GM12878 (cell line): ENCODE results near the gene GTF2IRD1.

ENCODE experiments used
- CHD2 ChIP-seq: IDR thresholded peaks from 2 replicates; pipeline ENCODE4 v1.6.1; 2011; ENCODE audit warnings: low read depth, low read length, improper control_type of control experiment, borderline replicate concordance
- CREB1 ChIP-seq: IDR thresholded peaks from 2 replicates; pipeline ENCODE4 v1.6.1; 2012; ENCODE audit warnings: low read depth, mild to moderate bottlenecking, inconsistent platforms
- EGR1 ChIP-seq, 2 experiments: IDR thresholded peaks; 1 replicate in 1 of 2; 2 replicates in 1 of 2; pipeline ENCODE4 v1.6.1; 2011 to 2012; ENCODE audit warnings: low read depth in 2 of 2, low read length in 2 of 2, borderline replicate concordance in 1 of 2, mild to moderate bottlenecking in 1 of 2, moderate library complexity in 1 of 2
- EZH2 ChIP-seq: IDR thresholded peaks from 2 replicates; pipeline ENCODE4 v1.6.1; 2012; ENCODE audit warnings: low read depth, mild to moderate bottlenecking, control low read depth, inconsistent platforms, low read length, borderline replicate concordance; ENCODE audit not compliant: control insufficient read depth
- GABPA ChIP-seq: IDR thresholded peaks from 2 replicates; pipeline ENCODE4 v1.6.1; 2014; ENCODE audit warnings: antibody characterized with exemption, low read depth, mild to moderate bottlenecking, inconsistent platforms
- HCFC1 ChIP-seq: fragments of 150-350 bp; IDR thresholded peaks from 2 replicates; pipeline ENCODE4 v1.6.1; 2014; ENCODE audit warnings: low read length
- POLR2A ChIP-seq: IDR thresholded peaks from 2 replicates; pipeline ENCODE4 v1.6.1; 2011; ENCODE audit warnings: low read depth, mild to moderate bottlenecking, low read length
- SMAD1 ChIP-seq: fragments of 450-650 bp; IDR thresholded peaks from 2 replicates; pipeline ENCODE4 v1.6.1; 2018; ENCODE audit warnings: mild to moderate bottlenecking, low read depth; ENCODE audit not compliant: partially characterized antibody
- SUZ12 ChIP-seq: fragments of 200-600 bp; sonication (generic); IDR thresholded peaks from one replicate; pipeline ENCODE4 v1.6.1; 2018; ENCODE audit warnings: antibody characterized with exemption, mild to moderate bottlenecking; ENCODE audit not compliant: unreplicated experiment
- YBX1 ChIP-seq: fragments of 450-650 bp; IDR thresholded peaks from 2 replicates; pipeline ENCODE4 v1.6.1; 2016; ENCODE audit warnings: antibody characterized with exemption
- TF ChIP-seq, protein P1 (sequence below), 3 experiments: IDR thresholded peaks in 2 of 3; conservative IDR thresholded peaks in 1 of 3; 2 replicates each; pipeline ENCODE4 v1.5.1; 2011; ENCODE audit warnings: low read depth in 3 of 3, low read length in 3 of 3, mild to moderate bottlenecking in 3 of 3, control low read depth in 2 of 3, moderate library complexity in 2 of 3, inconsistent platforms in 1 of 3, mixed read lengths in 1 of 3; ENCODE audit not compliant: control insufficient read depth in 2 of 3, insufficient read depth in 1 of 3; ENCODE audit errors: extremely low read depth in 1 of 3
- TF ChIP-seq, protein P2 (sequence below): IDR thresholded peaks from 2 replicates; pipeline ENCODE4 v1.6.1; 2011; ENCODE audit warnings: borderline replicate concordance, low read depth, mild to moderate bottlenecking, moderate library complexity, mixed read lengths, low read length; ENCODE audit not compliant: insufficient read depth; ENCODE audit errors: extremely low read length

DNA sequence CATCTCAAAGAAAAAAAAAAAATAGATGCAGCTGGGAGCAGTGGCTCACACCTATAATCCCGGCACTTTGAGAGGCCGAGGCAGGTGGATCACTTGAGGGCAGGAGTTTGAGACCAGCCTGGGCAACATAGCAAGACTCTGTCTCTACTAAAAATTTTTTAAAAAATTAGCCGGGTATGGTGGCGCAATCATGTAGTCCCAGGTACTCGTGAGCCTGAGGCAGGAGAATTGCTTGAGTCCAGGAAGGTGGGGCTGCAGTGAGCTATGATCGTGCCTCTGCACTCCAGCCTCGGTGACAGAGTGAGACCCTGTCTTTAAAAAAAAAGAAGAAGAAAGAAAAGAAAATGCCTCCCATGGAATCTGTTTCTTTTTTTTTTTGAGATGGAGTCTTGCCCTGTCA lies 31.9 kb downstream of the GTF2IRD1 start:
- no peak for TF ChIP-seq CREB1
- no peak for TF ChIP-seq YBX1
- TF ChIP-seq, protein P1, sequence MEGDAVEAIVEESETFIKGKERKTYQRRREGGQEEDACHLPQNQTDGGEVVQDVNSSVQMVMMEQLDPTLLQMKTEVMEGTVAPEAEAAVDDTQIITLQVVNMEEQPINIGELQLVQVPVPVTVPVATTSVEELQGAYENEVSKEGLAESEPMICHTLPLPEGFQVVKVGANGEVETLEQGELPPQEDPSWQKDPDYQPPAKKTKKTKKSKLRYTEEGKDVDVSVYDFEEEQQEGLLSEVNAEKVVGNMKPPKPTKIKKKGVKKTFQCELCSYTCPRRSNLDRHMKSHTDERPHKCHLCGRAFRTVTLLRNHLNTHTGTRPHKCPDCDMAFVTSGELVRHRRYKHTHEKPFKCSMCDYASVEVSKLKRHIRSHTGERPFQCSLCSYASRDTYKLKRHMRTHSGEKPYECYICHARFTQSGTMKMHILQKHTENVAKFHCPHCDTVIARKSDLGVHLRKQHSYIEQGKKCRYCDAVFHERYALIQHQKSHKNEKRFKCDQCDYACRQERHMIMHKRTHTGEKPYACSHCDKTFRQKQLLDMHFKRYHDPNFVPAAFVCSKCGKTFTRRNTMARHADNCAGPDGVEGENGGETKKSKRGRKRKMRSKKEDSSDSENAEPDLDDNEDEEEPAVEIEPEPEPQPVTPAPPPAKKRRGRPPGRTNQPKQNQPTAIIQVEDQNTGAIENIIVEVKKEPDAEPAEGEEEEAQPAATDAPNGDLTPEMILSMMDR (IDR thresholded peaks at IDR 0.05 in 2 of 3, conservative IDR thresholded peaks at IDR 0.05 in 1 of 3; ENCODE audit: control insufficient read depth in 2 of 3, extremely low read depth in 1 of 3, insufficient read depth in 1 of 3, low read depth in 3 of 3, low read length in 3 of 3) = no peak
- no peak for TF ChIP-seq POLR2A
- no peak for TF ChIP-seq SMAD1
- TF ChIP-seq, protein P2, sequence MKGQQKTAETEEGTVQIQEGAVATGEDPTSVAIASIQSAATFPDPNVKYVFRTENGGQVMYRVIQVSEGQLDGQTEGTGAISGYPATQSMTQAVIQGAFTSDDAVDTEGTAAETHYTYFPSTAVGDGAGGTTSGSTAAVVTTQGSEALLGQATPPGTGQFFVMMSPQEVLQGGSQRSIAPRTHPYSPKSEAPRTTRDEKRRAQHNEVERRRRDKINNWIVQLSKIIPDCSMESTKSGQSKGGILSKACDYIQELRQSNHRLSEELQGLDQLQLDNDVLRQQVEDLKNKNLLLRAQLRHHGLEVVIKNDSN = no peak
- no peak for TF ChIP-seq GABPA
- TF ChIP-seq HCFC1 = no peak
- TF ChIP-seq CHD2 = no peak
- no peak for TF ChIP-seq SUZ12
- no peak for TF ChIP-seq EZH2
- no peak for TF ChIP-seq EGR1 (IDR thresholded peaks at IDR 0.05; ENCODE audit: borderline replicate concordance in 1 of 2, low read depth in 2 of 2, low read length in 2 of 2)
